ENCODE measurements around the gene TMEM232. TPM values are rescaled to one million over a fixed set of nuclear protein-coding genes. Genes with fewer than 3 reads are reported as not detected.

The TMEM232 gene
- total RNA-seq, 4 donors from 2014 or later, result 1.2 to 3.8 (median 2.0) TPM

DNA sequence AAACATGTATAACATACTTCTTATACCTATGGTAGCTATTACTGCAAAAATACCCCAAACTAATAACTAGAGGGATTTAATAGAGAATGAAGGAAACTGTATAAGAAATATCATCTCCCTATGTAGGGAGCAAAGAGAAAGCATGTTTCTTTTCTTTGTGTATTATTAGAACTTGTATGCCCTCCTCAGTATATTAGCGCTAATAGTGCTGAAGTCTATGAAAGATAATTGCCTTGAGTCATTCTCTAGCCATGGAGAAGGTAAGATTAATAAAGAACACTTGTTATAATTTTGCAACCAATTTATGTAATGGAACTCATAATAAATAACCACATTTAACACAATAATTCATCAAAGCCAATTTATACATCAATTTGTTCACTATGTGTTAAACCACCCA is 329.2 kb downstream of the TMEM232 start:
- 93% methylated on average over 1 of the region's 1 CpG for WGBS

DNA sequence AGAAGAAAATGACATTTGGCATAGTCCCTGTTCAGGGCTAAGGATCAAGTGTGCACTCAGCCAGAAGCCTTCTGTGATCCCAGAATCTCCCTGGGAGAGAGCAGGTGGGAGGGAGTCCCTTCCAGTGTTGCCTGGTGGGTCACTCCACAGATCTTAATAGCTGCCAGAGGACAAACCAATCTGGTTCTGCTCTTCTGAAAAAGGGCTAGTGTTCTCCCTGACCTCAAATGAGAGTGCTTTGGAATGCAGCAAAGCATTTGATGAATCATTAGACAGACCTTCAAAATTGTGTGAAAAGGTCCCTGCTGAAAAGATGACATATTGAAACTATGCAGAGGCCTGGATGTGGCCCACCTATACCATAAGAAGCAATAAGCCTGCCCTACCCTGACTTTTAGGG is 339.7 kb downstream of the TMEM232 start:
- H3K4me3 ChIP-seq, result no peak overlapping the region
- TF ChIP-seq EP300 (IDR thresholded peaks at IDR 0.05), result no peak
- TF ChIP-seq POLR2AphosphoS5 (IDR thresholded peaks at IDR 0.05), result no peak
- no peak for TF ChIP-seq POLR2A (IDR thresholded peaks at IDR 0.05; ENCODE audit: low read depth)
- TF ChIP-seq, protein P1, sequence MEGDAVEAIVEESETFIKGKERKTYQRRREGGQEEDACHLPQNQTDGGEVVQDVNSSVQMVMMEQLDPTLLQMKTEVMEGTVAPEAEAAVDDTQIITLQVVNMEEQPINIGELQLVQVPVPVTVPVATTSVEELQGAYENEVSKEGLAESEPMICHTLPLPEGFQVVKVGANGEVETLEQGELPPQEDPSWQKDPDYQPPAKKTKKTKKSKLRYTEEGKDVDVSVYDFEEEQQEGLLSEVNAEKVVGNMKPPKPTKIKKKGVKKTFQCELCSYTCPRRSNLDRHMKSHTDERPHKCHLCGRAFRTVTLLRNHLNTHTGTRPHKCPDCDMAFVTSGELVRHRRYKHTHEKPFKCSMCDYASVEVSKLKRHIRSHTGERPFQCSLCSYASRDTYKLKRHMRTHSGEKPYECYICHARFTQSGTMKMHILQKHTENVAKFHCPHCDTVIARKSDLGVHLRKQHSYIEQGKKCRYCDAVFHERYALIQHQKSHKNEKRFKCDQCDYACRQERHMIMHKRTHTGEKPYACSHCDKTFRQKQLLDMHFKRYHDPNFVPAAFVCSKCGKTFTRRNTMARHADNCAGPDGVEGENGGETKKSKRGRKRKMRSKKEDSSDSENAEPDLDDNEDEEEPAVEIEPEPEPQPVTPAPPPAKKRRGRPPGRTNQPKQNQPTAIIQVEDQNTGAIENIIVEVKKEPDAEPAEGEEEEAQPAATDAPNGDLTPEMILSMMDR (IDR thresholded peaks at IDR 0.05), result no peak
- no peaks in the 10 kb centered on the region for H3K9me3 ChIP-seq
- no peak overlapping the region for H3K27ac ChIP-seq (replicated peaks in 1 of 4)
- intact Hi-C loops (cut with DNase I), result no loop called here
- peaks cover 0 to 6% (median 2%) of the 10 kb centered on the region in 4 donors for H3K4me1 ChIP-seq
- H3K36me3 ChIP-seq, result no peaks in the 10 kb centered on the region
- H3K27me3 ChIP-seq, result no peaks in the 10 kb centered on the region
- no peak for DNase-seq (ENCODE audit: extremely low spot score)

More for the DNA sequence above, 329.2 kb downstream of the TMEM232 start:
- Histone ChIP-seq H3K9me3 (no peaks in the 10 kb centered on the region), H3K27me3 (no peaks in the 10 kb centered on the region), H3K4me1 (no peaks in the 10 kb centered on the region), H3K36me3 (no peaks in the 10 kb centered on the region), H3K27ac (replicated peaks in 1 of 4) (no peak overlapping the region), H3K4me3 (no peak overlapping the region)
- intact Hi-C loops (cut with DNase I), result no loop called here
- TF ChIP-seq EP300 (IDR thresholded peaks at IDR 0.05), result no peak
- TF ChIP-seq, protein P1 (IDR thresholded peaks at IDR 0.05), result no peak
- TF ChIP-seq POLR2AphosphoS5 (IDR thresholded peaks at IDR 0.05), result no peak
- TF ChIP-seq POLR2A (IDR thresholded peaks at IDR 0.05; ENCODE audit: low read depth), result no peak
- no peak for DNase-seq (ENCODE audit: extremely low spot score)

DNA sequence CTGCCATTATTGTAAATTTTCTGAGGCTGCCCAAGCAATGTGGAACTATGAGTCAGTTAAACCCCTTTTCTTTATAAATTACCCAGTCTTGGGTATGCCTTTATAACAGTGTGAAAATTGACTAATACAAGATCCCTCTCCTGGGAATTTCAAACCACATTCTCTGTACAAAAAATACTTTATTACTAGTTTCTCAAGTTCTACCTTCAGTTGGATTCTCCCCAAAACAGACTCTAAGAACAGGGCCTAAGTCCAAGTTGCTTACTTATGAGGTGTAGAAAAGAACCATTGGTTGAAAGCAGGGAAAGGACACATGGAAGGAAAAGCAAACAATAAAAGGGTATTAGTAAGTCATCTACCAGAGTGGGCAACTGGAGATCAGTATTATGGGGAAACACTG is 343.2 kb downstream of the TMEM232 start:
- DNase-seq (ENCODE audit: extremely low spot score), result no peak
- intact Hi-C loops (cut with DNase I), result no loop called here
- no peaks in the 10 kb centered on the region for H3K36me3 ChIP-seq
- no peaks in the 10 kb centered on the region for H3K27me3 ChIP-seq
- H3K9me3 ChIP-seq, result no peaks in the 10 kb centered on the region
- no peak overlapping the region for H3K27ac ChIP-seq (replicated peaks in 1 of 4)
- no peak overlapping the region for H3K4me3 ChIP-seq
- TF ChIP-seq POLR2AphosphoS5 (IDR thresholded peaks at IDR 0.05) (no peak), POLR2A (IDR thresholded peaks at IDR 0.05; ENCODE audit: low read depth) (no peak), EP300 (IDR thresholded peaks at IDR 0.05) (no peak)
- TF ChIP-seq, protein P1 (IDR thresholded peaks at IDR 0.05), result no peak
- H3K4me1 ChIP-seq, result peaks cover 0 to 6% (median 2%) of the 10 kb centered on the region in 4 donors

DNA sequence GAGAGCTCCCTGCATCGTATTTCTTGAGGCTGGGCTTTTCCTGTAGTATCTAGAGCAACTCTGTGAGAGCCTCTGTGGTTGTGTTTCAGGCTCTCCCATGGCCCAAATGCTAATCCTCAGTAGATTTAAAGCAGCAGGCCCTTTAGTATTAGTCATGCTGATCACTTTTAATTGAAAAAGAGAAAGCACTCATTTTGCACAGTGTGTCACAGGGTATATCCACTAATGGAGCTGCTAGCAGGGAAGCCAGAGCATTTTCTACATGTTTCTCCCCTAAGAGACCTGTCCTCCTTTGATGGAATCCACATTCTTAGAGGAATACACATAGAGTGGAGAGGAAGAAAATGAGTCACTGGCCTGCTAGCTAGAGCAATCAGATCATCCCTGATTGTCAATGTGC is 348.5 kb downstream of the TMEM232 start:
- Histone ChIP-seq H3K9me3 (no peaks in the 10 kb centered on the region), H3K4me3 (no peak overlapping the region), H3K27ac (replicated peaks in 1 of 4) (no peak overlapping the region), H3K27me3 (no peaks in the 10 kb centered on the region), H3K4me1 (peaks cover 0 to 16% (median 2%) of the 10 kb centered on the region in 4 donors), H3K36me3 (no peaks in the 10 kb centered on the region)
- WGBS, result 69% methylated on average over 1 of the region's 1 CpG
- intact Hi-C loops (cut with DNase I), result no loop called here
- TF ChIP-seq, protein P1 (IDR thresholded peaks at IDR 0.05), result no peak
- TF ChIP-seq POLR2A (IDR thresholded peaks at IDR 0.05; ENCODE audit: low read depth) (no peak), EP300 (IDR thresholded peaks at IDR 0.05) (no peak), POLR2AphosphoS5 (IDR thresholded peaks at IDR 0.05) (no peak)
- no peak for DNase-seq (ENCODE audit: extremely low spot score)

DNA sequence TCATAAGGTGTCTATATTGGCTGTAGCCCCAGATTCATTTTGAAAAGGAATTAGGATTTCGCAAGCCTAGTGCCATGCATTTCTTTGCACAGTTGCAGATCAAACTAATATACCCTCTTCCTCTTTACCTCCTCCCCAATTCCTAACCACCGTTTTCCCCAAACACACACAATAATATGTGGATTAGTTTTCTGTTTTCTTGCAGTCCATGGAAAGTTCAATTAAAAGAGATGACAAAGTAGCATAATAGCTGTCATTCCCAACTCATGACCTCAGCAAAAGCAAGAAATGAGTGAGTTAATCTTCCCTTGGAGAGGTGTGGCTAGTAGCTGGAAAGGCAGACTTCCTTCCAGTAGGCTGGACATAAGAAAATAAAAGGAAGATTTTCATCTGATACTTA is 349.1 kb downstream of the TMEM232 start:
- 78% methylated on average over 2 of the region's 2 CpGs for WGBS

More for the DNA sequence above, 349.1 kb downstream of the TMEM232 start:
- Histone ChIP-seq H3K36me3 (no peaks in the 10 kb centered on the region), H3K27ac (replicated peaks in 1 of 4) (no peak overlapping the region), H3K9me3 (no peaks in the 10 kb centered on the region), H3K4me1 (peaks cover 0 to 16% (median 2%) of the 10 kb centered on the region in 4 donors), H3K4me3 (no peak overlapping the region), H3K27me3 (no peaks in the 10 kb centered on the region)
- TF ChIP-seq, protein P1 (IDR thresholded peaks at IDR 0.05), result no peak
- TF ChIP-seq POLR2AphosphoS5 (IDR thresholded peaks at IDR 0.05), result no peak
- no peak for TF ChIP-seq EP300 (IDR thresholded peaks at IDR 0.05)
- TF ChIP-seq POLR2A (IDR thresholded peaks at IDR 0.05; ENCODE audit: low read depth), result no peak
- intact Hi-C loops (cut with DNase I), result no loop called here
- DNase-seq (ENCODE audit: extremely low spot score), result no peak
